Neural progenitor cell (in vitro differentiated cells): ENCODE results near the gene IL23R.

Source experiments
- EZH2 ChIP-seq: fragments of 200-600 bp; sonication (generic); IDR thresholded peaks from 2 replicates; pipeline ENCODE4 v1.6.1; 2017; ENCODE audit warnings: antibody characterized with exemption, mild to moderate bottlenecking, moderate library complexity
- EZH2phosphoT487 ChIP-seq: fragments of 200-600 bp; sonication (generic); IDR thresholded peaks from 2 replicates; pipeline ENCODE4 v1.6.1; 2017; ENCODE audit warnings: antibody characterized with exemption
- TF ChIP-seq, protein P1 (sequence below): fragments of 200-600 bp; sonication (generic); IDR thresholded peaks from 2 replicates; pipeline ENCODE4 v1.5.1; 2017; ENCODE audit warnings: antibody characterized with exemption, mild to moderate bottlenecking

DNA sequence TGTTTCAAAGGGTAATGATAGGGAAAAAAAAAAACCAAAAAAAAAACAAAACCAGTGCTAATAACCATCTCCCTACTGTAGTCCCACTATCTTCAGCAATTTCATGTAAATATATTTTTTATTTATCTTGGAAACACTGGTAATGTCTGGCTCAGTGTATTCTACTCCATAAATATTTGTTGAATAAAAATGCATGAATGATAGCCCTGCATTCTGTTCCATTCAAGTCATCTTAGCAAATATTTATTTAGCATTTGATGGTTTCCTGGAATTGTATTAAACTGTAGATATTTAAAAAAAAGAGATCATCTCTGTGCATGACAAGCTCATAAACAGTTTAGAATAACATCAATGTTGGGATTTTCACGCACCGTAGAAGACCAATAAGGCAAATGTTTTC, 24.2 kb downstream of the IL23R start:
- TF ChIP-seq, protein P1, sequence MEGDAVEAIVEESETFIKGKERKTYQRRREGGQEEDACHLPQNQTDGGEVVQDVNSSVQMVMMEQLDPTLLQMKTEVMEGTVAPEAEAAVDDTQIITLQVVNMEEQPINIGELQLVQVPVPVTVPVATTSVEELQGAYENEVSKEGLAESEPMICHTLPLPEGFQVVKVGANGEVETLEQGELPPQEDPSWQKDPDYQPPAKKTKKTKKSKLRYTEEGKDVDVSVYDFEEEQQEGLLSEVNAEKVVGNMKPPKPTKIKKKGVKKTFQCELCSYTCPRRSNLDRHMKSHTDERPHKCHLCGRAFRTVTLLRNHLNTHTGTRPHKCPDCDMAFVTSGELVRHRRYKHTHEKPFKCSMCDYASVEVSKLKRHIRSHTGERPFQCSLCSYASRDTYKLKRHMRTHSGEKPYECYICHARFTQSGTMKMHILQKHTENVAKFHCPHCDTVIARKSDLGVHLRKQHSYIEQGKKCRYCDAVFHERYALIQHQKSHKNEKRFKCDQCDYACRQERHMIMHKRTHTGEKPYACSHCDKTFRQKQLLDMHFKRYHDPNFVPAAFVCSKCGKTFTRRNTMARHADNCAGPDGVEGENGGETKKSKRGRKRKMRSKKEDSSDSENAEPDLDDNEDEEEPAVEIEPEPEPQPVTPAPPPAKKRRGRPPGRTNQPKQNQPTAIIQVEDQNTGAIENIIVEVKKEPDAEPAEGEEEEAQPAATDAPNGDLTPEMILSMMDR: no peak
- no peak for TF ChIP-seq EZH2
- TF ChIP-seq EZH2phosphoT487: no peak
